ENCODE data around the gene HNRNPL.
"Not testable (repeated sequence)": the region's sequence is repeated elsewhere in the genome, so short reads cannot be mapped to it uniquely, and the experiment has no call there.

HNRNPL gene

DNA sequence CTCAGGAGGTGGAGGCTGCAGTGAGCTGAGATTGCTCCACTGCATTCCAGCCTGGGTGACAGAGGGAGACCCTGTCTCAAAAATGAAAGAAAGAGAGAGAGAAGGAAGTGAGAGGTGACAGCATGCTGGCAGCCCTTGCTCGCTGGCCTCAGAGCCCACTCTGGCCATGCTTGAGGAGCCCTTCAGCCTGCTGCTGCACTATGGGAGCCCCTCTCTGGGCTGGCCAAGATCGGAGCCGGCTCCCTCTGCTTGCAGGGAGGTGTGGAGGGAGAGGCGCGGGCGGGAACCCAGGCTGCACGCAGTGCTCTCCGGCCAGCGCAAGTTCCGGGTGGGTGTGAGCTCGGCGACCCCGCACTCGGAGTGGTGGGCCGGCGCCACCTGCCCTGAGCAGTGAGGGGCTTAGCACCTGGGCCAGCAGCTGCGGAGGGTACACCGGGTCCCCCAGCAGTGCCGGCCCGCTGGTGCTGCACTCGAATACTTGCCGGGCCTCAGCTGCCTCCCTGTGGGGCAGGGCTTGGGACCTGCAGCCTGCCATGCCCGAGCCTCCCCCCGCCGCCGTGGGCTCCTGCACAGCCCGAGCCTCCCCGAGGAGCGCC is 28.5 kb downstream of the HNRNPL start:
- DNase-seq = not testable (repeated sequence)

DNA sequence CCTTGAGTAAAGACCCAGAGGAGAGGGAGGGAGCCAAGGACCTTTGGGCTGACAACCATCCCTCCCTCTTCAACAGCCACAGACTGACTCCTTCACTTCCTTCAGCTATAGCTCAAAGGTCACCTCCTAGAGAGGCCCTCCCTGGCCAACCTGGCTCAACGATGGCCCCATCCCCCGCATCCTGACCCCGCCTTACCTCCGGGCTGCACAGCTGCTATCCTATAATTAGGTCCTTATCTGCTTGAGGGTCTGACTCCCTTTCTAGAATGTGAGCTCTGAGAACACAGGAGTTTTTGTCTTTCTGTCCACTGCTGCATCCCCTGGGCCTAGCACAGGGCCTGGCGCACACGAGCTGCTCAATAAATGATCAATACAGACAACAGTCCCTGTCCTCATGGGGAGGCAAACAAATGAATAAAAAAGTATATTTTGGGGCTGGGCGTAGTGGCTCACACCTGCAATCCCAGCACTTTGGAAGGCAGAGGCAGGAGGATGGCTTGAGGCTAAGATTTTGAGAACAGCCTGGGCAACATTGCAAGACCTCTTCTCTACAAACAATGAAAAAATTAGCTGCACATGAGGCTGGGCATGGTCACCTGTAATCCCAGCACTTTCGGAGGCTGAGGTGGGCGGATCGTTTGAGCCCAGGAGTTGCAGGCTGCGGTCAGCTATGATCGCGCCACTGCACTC is 30.4 kb downstream of the HNRNPL start:
- no peak for DNase-seq

DNA sequence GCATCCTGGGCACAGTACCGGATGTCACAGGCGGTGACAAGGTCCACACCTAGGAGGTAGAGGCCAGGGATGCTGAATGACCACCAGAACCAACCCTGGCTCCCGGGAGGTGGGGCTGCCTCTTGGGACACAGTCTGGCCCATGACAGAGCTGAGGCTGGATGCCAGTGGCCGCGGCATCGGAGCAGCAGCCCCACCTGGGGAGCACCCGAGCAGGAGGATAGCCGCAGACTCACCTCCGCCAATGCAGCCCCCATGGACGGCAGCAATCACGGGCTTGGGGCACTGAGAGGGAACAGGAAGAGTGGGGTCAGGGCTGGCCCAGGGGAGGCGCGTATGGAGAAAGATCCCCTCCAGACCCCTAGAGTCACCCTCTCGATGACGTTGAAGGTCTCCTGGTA is 32.7 kb downstream of the HNRNPL start:
- DNase-seq = no peak

DNA sequence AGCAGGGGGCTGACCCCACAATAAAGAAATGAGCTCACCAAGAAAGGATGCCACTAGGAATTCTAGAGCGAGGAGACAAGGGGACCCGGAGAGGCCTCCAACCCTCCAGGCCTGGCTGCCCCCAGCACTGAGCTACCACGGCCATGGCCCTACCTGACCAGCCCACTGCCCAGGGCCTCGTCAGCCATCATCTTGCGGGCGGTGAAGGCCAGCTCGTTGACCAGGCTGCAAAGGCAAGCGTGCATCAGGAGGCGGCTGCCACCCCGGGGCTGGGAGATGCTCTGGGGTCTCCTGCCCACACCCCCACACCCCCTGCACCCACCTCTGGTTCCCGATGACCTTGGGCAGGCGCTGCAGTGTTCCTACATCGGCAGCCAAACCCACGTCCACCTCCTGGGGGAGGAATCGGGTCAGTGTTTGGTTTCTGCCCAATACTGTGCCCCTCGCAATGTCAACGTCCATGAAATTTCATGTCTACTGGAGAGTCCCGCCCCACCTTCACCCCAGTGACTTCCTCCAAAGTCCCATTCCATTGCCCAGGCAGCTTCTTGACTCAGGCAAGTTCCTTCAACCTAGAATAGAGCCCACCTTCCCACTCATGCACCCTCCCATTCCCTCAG is 33.5 kb downstream of the HNRNPL start:
- DNase-seq = no peak

DNA sequence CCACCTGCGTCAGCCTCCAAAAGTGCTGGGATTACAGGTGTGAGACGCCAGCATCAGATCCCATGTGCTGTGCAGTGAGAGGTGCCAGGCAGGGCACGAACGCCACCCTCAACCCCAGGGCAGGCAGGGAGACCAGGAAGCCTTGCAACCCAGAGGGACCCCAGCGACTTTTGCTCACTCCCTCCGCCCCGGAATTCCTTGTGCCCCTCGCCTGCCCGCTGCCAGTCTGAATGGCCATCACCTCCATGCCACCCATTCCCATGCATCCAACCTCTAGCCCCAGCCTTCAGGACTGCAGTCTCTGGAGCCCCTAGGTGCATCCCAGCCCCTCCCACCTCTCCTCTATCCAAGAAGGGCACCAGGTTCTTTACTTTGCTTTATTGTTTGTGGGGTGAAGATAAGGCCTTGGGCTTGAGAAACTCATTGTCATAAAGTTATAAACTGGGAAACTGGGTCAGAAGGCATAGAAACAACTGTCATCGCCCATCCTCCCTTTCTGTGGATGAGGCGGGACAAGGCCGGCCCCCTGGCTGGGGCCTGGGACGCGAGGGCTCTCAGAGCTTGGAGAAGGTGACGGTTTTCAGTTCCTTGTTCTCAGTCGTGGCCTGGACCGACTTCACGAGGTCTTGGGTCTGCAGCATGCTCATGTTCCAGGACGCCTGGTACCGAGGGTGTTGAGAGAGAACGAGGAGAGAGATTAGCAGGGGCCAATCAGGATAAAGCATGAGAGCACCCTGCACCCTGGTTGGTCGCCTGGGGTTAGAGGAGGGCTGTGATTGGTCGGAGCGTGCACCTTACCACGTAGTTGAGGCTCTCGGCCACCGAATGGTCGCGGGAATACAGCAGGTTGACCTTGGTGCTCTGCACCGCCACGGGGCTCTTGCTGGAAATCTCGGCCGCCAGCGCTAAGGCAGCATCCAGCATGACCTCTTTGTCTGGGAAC is 34.5 kb downstream of the HNRNPL start:
- DNase-seq = no peak

DNA sequence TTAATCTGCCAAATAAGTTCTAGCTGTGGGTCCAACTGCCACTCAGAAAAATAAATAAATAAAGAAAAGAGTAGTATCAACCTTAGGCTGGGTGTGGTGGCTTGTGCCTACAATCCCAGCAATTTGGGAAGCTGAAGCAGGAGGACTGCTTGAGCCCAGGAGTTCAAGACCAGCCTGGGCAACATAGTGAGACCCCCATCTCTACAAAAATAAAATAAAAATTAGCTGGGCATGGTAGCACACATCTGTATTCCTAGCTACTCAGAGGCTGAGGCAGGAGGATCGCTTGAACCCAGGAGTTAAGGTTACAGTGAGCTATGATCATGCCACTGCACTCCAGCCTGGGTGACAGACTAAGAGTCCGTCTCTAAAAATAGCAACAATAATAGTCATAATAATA is 35.9 kb downstream of the HNRNPL start:
- not testable (repeated sequence) for DNase-seq

DNA sequence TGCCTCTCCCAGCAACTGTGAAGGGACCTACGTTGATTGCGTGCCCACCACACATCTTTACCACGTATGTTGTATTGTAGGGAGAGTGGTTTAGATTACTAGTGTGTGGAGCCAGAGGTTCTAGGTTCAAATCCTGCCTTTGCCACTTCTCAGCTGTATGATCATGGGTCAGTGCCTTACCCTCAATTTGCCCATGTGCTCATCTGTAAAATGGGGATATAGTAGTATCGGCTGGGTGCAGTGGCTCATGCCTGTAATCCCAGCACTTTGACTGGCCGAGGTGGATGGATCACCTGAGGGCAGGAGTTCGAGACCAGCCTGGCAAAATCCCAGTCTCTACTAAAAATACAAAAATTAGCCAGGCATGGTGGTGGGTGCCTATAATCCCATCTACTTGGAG is 36.5 kb downstream of the HNRNPL start:
- DNase-seq = no peak

DNA sequence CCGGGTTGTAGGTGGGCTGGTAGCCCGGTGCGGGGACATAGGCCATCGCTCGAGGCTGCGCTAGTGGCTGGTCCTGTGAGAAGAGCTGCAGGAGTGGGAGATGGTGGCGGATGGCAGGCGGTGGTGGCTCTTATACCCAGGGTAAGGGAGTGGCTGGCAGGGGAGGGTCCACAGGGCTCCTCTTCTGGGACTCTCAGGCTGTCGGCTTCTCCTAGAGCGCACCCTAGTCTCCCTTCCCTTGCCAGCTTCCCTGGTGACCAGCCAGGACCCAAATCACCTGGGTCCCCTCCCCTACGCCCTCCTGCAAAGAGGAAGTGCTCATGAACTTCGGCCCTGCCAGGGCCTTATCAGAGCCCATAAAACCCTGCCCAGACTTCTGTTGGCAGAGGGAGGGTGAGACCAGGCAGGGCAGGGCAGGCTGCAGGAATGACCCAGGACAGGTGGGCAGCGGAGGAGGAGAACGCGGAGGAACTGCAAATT is 36.9 kb downstream of the HNRNPL start, which contains the start of gene LGALS4:
Gene LGALS4 (minus strand): TSS at position 105 of the 480 bp plus-strand sequence. CDS start 59 bp downstream, at position 46.
- no peak for DNase-seq

DNA sequence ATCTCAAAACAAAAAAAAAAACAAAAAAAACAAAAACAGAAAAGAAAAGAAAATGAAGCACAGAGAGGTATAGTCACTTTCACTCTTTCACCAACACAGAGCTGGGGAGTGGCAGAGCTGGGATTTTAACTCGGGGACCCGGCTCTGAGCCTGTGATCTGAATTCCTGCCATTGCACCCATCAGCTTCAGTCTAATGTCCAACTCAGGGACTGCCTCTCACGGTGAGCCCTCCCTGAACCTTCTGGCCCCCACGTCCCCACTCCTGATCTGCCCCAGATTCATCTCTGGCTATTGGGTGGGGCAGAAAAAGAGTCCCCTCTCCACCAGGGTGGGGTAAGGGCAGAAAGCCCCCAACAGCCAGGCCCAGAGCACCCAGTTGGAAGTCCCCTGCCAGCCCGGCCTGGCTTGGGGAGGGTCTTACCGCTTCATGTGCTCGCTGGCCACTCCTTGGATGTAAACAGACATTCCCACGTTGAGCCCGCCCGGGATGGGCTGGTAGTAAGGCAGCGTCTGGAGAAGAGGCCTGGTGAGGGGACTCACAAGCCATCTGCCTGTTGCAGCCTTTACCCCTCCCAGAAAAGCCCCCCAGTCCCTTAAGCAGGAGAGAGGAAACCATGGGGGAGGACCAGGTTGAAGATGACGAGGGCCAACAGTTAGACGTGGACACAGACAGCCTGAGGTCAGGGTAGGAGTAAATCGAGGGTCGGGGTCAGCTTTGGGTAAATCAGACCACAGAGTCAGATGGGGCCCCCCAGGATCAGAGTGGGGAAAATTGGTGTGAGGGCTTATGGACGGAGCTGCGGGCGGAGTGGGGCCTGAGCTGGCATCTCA is 37.6 kb downstream of the HNRNPL start:
- no peak for DNase-seq

DNA sequence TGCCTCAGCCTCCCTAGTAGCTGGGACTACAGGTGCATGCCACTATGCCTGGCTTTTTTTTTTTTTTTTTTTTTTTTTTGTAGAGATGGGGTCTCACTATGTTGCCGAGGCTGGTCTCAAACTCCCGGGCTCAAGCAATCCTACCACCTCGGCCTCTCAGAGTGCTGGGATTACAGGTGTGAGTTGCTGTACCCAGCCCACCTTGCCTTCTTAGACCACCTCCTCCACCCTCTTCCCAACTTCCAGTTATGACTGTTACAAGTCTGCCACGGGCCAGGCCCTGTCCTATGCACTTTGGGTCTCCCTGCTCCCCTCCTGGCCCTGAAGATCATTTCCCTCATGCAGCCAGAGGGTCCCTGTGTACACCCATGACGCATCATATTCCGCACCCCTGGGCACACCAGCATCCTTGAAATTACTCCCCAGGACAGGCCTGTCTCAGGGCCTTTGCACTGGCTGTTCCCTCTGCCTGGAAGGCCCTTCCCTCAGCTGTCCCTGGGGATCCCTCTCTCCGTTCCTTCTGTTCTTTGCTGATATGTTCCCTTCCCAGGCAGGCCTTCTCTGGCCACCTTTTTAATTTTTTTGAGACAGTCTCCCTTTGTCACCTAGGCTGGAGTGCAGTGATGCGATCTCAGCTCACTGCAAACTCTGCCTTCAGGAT is 40.1 kb downstream of the HNRNPL start:
- DNase-seq = no peak

DNA sequence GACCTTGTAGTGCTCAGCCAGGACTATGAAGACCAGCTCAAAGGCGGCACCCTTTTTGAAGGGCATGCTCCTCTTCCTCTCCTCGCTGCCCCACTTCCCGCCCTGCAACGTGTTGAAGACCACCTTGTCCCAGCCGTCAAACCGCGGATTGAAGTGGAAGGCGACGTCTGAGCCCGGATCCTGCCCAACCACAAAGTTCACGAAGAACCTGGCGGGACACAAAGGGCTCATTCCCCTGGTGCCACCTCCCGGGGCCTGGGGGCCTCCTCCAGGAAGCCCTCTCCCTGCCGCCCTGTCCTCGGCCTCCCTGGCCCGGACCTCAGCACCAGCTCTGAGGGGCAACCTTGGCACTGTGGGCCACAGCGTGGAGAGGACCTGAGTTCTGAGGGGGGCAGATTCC is 41.0 kb downstream of the HNRNPL start:
- no peak for DNase-seq

DNA sequence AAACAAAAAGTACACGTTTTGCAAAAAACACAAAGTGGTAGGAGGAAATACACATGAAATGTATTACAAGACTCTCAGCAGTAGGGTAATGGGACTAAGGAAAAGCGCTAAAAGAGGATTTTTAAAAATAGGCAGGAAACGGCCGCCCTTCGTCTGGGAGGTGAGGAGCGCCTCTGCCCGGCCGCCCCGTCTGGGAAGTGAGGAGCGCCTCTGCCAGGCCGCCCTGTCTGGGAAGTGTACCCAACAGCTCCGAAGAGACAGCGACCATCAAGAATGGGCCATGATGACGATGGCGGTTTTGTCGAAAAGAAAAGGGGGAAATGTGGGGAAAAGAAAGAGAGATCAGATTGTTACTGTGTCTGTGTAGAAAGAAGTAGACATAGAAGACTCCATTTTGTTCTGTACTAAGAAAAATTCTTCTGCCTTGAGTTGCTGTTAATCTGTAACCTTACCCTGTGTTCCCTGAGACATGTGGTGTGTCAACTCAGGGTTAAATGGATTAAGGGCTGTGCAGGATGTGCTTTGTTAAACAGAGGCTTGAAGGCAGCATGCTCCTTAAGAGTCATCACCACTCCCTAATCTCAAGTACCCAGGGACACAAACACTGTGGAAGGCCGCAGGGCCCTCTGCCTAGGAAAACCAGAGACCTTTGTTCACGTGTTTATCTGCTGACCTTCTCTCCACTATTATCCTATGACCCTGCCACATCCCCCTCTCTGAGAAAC is 42.2 kb downstream of the HNRNPL start:
- not testable (repeated sequence) for DNase-seq

DNA sequence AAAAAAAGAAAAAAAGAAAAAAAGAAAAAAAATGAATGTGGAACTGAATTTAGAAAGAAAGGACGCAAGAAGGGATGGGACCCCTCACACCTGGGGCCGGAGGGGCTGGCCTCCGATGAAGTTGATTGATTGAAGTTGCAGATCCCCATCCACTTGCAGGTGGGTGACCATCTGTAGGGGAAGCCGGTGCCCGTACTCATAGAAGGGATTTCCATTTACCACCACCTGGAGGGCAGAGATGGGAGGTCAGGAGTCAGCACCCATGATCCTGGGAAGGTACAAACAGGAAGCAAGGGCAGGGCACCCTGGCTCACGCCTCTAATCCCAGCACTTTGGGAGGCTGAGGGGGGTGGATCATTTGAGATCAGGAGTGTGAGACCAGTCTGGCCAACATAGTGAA is 43.4 kb downstream of the HNRNPL start:
- DNase-seq = no peak

DNA sequence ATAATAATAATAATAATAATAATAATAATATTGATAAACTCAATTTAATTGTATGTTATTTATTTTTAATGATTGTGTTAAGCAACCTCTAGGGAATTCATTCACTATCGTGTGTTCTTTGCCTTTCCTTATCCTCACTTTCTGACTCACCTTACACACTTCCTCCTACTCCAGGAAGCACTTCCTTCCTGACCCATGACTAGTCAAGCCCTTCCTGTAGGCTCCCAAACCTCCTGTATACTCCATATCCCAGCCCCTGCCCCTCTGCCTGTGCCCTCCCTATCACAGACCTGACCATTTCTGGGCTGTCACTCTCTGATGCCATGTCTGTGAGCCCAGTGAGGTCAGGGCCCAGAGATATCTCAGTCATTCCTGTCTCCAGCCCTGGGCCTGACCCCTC is 44.6 kb downstream of the HNRNPL start:
- DNase-seq = no peak

DNA sequence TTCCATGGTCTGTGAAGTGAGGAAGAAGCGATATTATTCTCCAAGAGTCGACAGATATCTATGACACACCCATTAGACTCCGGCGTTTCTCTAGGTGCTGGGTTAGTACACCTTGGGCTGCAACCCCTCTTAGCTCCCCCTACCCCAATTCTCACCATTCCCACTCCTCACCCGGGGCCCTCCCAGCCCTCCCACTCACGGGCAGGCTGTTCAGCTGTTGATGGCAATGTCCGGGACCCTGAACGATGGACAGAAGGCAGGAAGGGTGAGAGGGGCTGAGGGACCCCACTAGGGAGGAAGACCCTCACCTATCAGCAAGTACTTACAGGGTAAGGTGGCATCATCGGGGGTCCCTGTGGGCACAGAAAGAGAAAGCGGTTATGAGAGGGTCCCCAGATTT is 46.2 kb downstream of the HNRNPL start:
- DNase-seq = no peak

DNA sequence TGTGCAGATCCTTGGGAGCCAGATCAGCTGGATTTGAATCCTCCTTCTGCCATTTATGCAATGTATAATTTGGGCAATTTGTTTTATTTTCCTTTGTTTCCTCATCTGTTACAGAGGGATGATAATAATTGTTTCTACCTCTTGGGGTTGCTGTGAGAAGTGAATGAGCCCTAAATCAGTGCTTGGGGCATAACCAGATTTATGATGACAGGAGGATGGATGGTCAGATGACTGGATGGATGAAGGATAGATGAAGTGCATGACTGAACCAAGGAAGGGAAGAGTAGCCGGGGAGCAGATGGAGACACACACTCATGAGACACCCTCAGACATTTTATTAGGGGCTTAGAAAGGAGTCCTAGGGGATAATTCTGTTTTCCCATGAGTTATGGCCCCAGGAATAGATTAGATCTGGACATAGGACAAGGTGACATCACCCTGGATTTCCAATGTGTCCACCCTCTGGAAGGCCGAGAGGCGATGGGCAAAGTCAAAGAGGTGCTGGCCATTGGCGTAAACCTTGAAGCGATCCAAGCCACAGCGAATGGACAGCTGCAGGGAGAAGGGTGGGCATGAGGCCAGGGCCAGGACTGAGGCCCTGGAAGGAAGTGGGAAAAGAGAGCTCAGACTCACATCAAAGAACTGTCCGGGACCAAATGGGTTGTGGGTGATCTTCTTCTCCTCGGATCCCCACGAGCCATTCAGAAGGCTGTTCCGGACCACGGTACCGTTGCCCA is 48.3 kb downstream of the HNRNPL start:
- DNase-seq = no peak

DNA sequence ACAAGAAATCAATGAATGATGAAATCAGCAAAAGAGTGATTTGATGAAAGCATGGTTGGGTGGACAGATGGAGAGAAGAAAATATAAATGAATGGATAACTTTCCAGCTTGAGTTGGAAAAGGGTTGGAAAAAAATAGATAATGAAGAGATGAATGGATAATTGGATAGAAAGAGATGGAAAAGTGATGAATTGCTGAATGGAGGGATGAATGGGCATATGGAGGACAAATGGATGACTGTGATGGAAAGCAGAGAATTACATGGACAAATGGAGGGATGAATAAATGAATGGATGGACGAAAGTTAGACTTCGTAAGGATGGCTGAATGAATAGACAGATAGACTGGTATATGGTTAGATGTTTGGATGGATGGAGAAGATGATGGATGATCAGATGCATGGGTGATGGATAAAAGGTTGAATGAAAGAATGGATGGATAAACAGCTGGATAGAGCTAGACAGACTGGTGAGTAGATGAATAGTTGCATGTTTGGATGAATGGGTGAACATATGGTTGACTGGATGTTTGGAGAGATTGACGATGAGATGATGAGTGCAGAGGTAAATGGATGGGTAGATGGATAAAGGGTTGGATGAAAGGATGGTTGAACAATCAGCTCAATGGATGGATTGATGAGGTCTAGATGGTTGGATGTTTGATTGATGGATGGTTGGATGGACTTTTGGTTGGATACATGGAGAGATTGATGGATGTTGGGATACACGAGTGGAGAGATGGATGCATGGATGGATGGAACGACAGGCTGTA is 49.0 kb downstream of the HNRNPL start:
- no peak for DNase-seq

DNA sequence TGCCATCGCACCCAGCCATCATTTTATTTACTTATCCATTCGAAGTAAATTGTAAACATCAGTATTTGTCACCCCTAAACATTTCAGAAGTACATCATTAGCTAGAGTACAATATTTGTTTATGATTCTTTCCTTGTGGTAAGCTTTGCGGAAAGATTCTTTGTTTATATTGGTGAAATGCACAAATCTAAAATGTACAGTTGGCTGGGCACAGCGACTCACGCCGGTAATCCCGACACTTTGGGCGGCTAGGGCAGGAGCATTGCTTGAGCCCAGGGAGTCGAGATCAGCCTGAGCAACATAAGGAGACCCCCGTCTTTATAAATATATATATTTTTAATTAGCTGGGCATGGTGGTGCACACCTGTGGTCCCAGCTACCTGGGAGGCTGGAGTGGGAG is 50.7 kb downstream of the HNRNPL start:
- no peak for DNase-seq

DNA sequence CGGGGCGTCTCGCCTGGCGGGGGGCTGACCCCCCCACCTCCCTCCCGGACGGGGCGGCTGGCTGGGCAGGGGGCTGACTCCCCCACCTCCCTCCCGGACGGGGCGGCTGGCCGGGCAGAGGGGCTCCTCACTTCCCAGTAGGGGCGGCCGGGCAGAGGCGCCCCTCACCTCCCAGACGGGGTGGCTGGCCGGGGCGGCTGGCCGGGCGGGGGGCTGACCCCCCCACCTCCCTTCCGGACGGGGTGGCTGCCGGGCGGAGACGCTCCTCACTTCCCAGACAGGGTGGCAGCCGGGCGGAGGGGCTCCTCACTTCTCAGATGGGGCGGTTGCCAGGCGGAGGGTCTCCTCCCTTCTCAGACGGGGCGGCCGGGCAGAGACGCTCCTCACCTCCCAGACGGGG is 52.0 kb downstream of the HNRNPL start:
- not testable (repeated sequence) for DNase-seq

Data from fibroblast of skin of right quadriceps (primary cell).